Type B pancreatic cell (in vitro differentiated cells): Measurements from ENCODE around the gene CHD2. TPM values are rescaled to one million over a fixed set of nuclear protein-coding genes. Genes with fewer than 3 reads are reported as not detected.

Source experiments
- DNase-seq: peaks from one replicate; pipeline ENCODE4 v3.0.0; 2021; ENCODE audit warnings: mixed read lengths; ENCODE audit not compliant: unreplicated experiment; ENCODE audit errors: extremely low spot score
- H3K27ac Mint-ChIP-seq: 2 replicates; pipeline ENCODE4 v1.8.0; 2021; ENCODE audit warnings: mild to moderate bottlenecking, mixed read lengths
- H3K27me3 Mint-ChIP-seq: 2 replicates; pipeline ENCODE4 v1.8.0; 2021; ENCODE audit warnings: mixed read lengths
- H3K36me3 Mint-ChIP-seq: 2 replicates; pipeline ENCODE4 v1.8.0; 2021; ENCODE audit warnings: mixed read lengths
- H3K4me1 Mint-ChIP-seq: one replicate; pipeline ENCODE4 v1.8.0; 2021; ENCODE audit warnings: mixed read lengths; ENCODE audit not compliant: unreplicated experiment
- H3K4me3 Mint-ChIP-seq: 2 replicates; pipeline ENCODE4 v1.8.0; 2021; ENCODE audit warnings: mild to moderate bottlenecking, mixed read lengths
- H3K9me3 Mint-ChIP-seq: 2 replicates; pipeline ENCODE4 v1.8.0; 2021; ENCODE audit warnings: mixed read lengths
- CTCF ChIP-seq: fragments of 200-600 bp; sonication (generic); conservative IDR thresholded peaks from 2 replicates; pipeline ENCODE4 v1.5.0; 2021; ENCODE audit warnings: antibody characterized with exemption, mild to moderate bottlenecking
- total RNA-seq: library from RNA; stranded (reverse); gene quantifications from 2 replicates; pipeline ENCODE4 v1.2.1, GENCODE V29; 2021; ENCODE audit warnings: low replicate concordance

Gene CHD2
- total RNA-seq, 1 donor from 2014 or later = 135 TPM

DNA sequence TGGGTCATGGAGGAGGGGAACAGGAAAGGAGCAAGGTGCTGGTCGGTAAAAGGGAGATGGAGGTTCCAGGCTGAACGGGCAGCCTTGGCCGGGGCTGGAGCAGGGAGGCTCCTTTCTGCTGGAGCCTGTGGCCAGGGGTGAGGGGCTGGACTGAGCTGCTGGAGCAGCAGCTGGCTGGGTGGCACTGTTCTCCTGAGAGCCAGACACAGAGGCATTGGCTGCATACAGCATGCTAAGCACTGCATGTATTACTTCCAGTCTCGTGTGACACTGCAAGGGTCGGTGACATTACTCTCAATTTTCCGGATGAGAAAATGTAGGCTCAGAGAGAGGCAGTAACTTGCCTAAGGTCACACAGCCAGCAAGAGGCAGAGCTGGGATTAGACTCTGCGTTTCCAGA lies 146.6 kb downstream of the CHD2 start:
- Mint-ChIP-seq H3K4me1 (no peaks in the 10 kb centered on the region), H3K27ac (no peak overlapping the region), H3K4me3 (no peak overlapping the region), H3K36me3 (peaks cover 36% of the 10 kb centered on the region), H3K27me3 (no peaks in the 10 kb centered on the region), H3K9me3 (peaks cover 8% of the 10 kb centered on the region)
- no peak for TF ChIP-seq CTCF
- no peak for DNase-seq

DNA sequence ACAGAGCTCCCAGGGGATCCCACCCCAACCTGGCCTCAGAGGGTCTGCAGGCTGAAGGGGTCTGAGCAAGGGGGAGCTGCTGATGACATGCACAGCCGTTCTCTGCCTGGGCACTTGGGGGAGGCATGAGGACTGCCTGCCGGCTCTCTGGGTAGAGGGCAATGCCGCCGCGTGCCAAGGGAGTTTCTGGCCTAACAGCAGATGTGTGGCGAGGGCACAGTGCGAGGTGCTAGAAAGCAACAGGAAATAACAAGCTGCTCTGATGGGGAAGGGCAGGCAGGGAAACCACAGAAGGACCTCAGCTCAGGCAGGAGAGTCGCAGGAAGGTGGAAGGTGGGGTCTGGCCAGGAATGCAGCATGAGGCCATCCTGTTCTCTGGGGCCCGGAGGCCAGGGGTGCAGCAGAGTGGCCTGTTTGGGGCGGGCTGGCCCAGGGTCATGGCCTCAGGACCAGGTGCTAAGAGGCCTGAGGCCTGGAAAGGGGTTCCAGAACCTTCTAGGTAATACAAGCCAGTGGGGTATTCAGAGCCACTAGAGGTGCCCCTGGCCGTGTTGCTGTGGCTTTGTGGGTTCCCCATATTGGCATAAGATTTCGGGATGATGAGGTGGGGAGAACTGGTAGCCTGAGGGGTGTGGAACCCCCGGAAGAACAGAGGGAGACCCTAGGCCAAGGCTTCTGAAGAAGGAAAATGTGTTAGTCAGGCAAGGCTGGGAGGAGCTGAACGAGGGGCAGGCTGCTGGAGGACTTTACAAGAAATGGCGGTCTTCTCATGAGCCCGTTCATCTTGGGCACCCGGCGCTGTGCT lies 147.7 kb downstream of the CHD2 start:
- Mint-ChIP-seq H3K36me3 (peaks cover 33% of the 10 kb centered on the region), H3K27ac (no peak overlapping the region), H3K4me3 (no peak overlapping the region), H3K4me1 (no peaks in the 10 kb centered on the region), H3K27me3 (no peaks in the 10 kb centered on the region), H3K9me3 (peaks cover 8% of the 10 kb centered on the region)
- no peak for TF ChIP-seq CTCF
- DNase-seq = no peak

DNA sequence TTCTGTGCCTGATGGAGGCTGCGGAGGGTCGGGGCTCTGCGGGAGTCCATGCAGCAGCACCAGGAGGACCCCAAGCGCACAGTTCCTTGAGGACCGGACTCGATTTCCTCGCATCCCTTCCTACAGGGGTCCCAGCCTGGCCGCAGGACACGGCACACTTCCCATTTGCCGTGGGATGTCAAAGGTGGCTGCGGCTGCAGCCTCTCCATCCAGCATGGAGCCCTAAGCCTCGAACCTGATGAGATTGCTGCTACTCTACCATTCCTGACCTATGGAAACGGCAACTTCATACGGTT lies 148.2 kb downstream of the CHD2 start:
- Mint-ChIP-seq H3K9me3 (peaks cover 8% of the 10 kb centered on the region), H3K27me3 (no peaks in the 10 kb centered on the region), H3K27ac (no peak overlapping the region), H3K4me3 (no peak overlapping the region), H3K36me3 (peaks cover 31% of the 10 kb centered on the region), H3K4me1 (no peaks in the 10 kb centered on the region)
- no peak for TF ChIP-seq CTCF
- DNase-seq = no peak

DNA sequence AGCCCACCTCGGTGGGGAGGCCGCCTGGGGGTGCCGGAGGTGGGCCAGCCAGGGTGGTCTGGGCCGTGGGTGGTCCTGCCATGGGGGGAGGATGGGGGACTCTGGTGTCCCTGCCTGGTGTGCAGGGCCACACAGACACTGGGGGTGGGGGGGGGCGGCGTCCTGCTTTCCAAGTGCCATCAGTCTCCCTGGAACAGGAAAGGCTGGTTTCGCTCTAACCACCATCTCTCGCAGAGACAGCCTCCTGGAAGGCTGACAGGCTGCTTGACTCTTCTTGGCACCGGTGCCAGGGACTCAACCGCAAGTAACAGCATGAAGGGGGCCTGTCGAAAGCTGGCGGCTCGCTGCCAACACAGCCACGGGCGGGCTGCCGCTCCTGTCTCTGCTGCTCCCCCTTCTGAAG lies 148.6 kb downstream of the CHD2 start:
- TF ChIP-seq CTCF = no peak
- no peak overlapping the region for H3K27ac Mint-ChIP-seq
- DNase-seq = no peak
- peaks cover 8% of the 10 kb centered on the region for H3K9me3 Mint-ChIP-seq
- no peaks in the 10 kb centered on the region for H3K27me3 Mint-ChIP-seq
- H3K4me1 Mint-ChIP-seq = no peaks in the 10 kb centered on the region
- H3K4me3 Mint-ChIP-seq = no peak overlapping the region
- peaks cover 33% of the 10 kb centered on the region for H3K36me3 Mint-ChIP-seq

DNA sequence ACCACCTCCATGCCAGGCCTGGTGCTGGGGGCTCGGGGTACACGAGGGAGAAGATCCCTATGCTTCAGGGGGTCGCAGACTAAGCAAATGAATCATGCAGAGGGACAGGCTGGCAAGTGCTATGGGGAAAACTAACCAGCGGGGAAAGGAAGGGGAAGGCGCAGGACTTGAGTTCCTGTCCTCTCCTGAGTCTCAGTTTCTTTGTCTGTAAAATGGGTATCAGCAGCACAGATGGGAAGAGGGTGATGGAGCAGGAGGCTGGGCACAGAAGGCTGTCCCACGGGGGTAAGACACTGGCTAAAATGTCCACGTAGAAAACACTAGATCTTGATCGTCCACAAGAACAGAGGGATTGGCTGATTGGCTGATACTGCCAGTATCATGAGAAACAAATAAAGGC lies 149.1 kb downstream of the CHD2 start:
- Mint-ChIP-seq H3K9me3 (peaks cover 8% of the 10 kb centered on the region), H3K4me1 (peaks cover under 1% of the 10 kb centered on the region), H3K27ac (no peak overlapping the region), H3K4me3 (no peak overlapping the region), H3K36me3 (peaks cover 36% of the 10 kb centered on the region), H3K27me3 (no peaks in the 10 kb centered on the region)
- TF ChIP-seq CTCF = no peak
- no peak for DNase-seq
